Measurements from ENCODE around the gene DPF1. TPM values are rescaled to one million over a fixed set of nuclear protein-coding genes. Genes with fewer than 3 reads are reported as not detected.

The DPF1 gene
- polyA plus RNA-seq, 1 donor (not counting 4 experiments of a cell fraction or from before 2014, with no cell fraction given), result 1.5 TPM

DNA sequence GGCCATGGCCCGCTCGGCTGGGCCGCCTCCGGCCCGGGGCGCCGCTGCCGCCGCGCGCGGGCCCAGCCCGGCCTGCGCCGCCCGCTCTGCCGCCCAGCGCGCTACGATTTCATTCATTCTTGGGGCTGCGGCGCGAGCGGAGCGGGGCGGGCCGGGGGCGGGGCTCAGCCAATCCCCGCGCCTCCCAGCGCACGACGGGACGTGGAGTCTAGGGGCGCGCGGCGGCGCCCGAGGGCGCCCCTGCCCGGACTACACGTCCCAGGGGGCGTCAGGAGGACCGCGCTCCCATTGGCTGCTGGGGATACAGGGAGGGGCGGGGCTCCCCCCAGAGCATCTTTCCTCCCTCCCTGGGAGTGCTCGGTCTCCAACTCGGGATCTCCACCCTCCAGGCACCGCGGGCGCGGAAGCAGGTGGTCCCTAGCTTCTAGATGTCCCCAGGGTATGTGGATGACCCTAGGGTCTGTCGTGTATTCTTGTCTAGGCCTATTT lies 5.6 kb upstream of the DPF1 start:
- no peak overlapping the region for H3K4me2 ChIP-seq (ENCODE audit: control insufficient read depth, extremely low read depth, insufficient read depth, low read depth, low read length)
- H3K4me3 ChIP-seq (ENCODE audit: control insufficient read depth in 2 of 3, extremely low read depth in 1 of 3, insufficient read depth in 2 of 3, low read depth in 1 of 3, low read length in 3 of 3), result peak overlapping the region in 1 of 3 experiments; percentile 27
- peaks cover 4% of the 10 kb centered on the region for H3K27me3 ChIP-seq (ENCODE audit: control insufficient read depth, extremely low read depth, insufficient read depth, low read length)
- H3K9me1 ChIP-seq (ENCODE audit: control insufficient read depth, extremely low read depth, insufficient read depth, low read length), result no peaks in the 10 kb centered on the region
- no peaks in the 10 kb centered on the region for H3K36me3 ChIP-seq (ENCODE audit: control insufficient read depth in 2 of 2, extremely low read depth in 1 of 2, insufficient read depth in 2 of 2, low read length in 2 of 2)
- no peaks in the 10 kb centered on the region for H3K9me3 ChIP-seq (ENCODE audit: control insufficient read depth, low read depth, low read length)
- TF ChIP-seq, protein P1, sequence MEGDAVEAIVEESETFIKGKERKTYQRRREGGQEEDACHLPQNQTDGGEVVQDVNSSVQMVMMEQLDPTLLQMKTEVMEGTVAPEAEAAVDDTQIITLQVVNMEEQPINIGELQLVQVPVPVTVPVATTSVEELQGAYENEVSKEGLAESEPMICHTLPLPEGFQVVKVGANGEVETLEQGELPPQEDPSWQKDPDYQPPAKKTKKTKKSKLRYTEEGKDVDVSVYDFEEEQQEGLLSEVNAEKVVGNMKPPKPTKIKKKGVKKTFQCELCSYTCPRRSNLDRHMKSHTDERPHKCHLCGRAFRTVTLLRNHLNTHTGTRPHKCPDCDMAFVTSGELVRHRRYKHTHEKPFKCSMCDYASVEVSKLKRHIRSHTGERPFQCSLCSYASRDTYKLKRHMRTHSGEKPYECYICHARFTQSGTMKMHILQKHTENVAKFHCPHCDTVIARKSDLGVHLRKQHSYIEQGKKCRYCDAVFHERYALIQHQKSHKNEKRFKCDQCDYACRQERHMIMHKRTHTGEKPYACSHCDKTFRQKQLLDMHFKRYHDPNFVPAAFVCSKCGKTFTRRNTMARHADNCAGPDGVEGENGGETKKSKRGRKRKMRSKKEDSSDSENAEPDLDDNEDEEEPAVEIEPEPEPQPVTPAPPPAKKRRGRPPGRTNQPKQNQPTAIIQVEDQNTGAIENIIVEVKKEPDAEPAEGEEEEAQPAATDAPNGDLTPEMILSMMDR (optimal IDR thresholded peaks at IDR 0.05 in 1 of 3, IDR thresholded peaks at IDR 0.05 in 1 of 3, conservative IDR thresholded peaks at IDR 0.05 in 1 of 3; ENCODE audit: extremely low read depth in 1 of 3, insufficient read depth in 2 of 3, low read length in 3 of 3), result no peak
- no peaks in the 10 kb centered on the region for H4K20me1 ChIP-seq (ENCODE audit: control insufficient read depth, extremely low read depth, insufficient read depth, low read length)
- H3K79me2 ChIP-seq (ENCODE audit: control insufficient read depth, insufficient read depth, low read length), result no peaks in the 10 kb centered on the region
- peak; percentile 45 for DNase-seq (ENCODE audit: low read depth, low spot score)
- H3K27ac ChIP-seq (ENCODE audit: control insufficient read depth, insufficient read depth, low read length), result no peak overlapping the region
- FAIRE-seq, result no peak
- H2AFZ ChIP-seq (ENCODE audit: control insufficient read depth, low read length), result no peak overlapping the region
- dilution Hi-C loops (cut with MboI; ENCODE audit: extremely low pct_ligation_motif_present, low sequenced_read_pairs), result no loop called here
- H3K9ac ChIP-seq (ENCODE audit: control insufficient read depth, extremely low read depth, insufficient read depth, low read length), result no peak overlapping the region
- peaks cover 9% of the 10 kb centered on the region for H3K4me1 ChIP-seq (ENCODE audit: control insufficient read depth, extremely low read depth, insufficient read depth, low read length)

DNA sequence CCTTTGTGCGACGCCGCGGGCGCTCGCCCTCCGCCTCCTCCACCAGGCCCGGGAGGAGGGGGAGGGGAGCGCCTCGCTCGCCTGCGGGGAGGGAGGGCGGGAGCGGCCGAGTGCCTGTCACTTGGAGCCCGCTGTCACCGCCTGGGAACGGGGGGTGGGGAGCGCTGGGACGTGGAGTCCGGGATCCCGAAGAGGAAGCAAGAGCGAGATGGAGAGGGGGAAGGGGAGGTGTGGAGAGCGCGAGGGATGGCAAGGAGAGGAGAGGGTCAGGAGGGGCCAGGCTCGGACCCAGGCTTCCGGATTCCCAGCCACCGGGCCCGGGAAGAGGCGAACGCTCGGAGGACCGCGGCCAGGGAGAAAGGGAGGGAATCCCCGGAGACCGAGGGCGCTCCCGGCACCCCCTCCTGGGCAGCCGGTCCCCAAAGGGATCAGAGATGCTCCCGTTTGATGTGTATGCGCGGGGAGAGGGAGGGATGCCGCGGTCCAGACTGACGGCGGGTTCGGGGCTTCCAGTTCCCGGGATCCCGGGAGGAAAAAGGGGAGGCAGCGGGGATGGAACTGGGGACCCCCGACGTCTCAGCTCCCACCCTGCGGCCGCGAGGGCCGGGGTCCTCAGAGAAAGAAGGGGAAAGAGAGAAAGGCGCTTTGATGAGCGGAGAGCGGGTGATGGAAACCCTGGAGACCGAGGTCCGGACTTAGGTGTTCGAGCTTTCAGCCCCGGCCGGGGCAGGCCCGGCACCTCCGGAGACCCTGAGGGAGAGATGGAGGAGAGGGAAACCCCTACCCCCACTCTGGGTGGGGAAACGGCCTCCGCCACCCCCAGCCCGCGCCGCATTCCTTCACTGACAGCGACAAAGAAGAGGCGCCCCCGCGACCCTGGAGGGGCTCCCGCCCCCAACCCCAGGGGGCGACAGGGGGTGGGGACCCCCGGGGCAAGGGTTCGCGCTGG lies 4.7 kb upstream of the DPF1 start:
- dilution Hi-C loops (cut with MboI; ENCODE audit: extremely low pct_ligation_motif_present, low sequenced_read_pairs), result no loop called here
- H3K27ac ChIP-seq (ENCODE audit: control insufficient read depth, insufficient read depth, low read length), result no peak overlapping the region

More for the DNA sequence above, 4.7 kb upstream of the DPF1 start:
- no peak for FAIRE-seq
- Histone ChIP-seq H3K9me1 (ENCODE audit: control insufficient read depth, extremely low read depth, insufficient read depth, low read length) (no peaks in the 10 kb centered on the region), H2AFZ (ENCODE audit: control insufficient read depth, low read length) (peak overlapping the region; percentile 3), H3K27me3 (ENCODE audit: control insufficient read depth, extremely low read depth, insufficient read depth, low read length) (peaks cover 4% of the 10 kb centered on the region), H3K4me1 (ENCODE audit: control insufficient read depth, extremely low read depth, insufficient read depth, low read length) (peaks cover 12% of the 10 kb centered on the region), H3K9ac (ENCODE audit: control insufficient read depth, extremely low read depth, insufficient read depth, low read length) (peak overlapping the region; percentile 47), H4K20me1 (ENCODE audit: control insufficient read depth, extremely low read depth, insufficient read depth, low read length) (no peaks in the 10 kb centered on the region), H3K79me2 (ENCODE audit: control insufficient read depth, insufficient read depth, low read length) (no peaks in the 10 kb centered on the region), H3K4me2 (ENCODE audit: control insufficient read depth, extremely low read depth, insufficient read depth, low read depth, low read length) (peak overlapping the region; percentile 78), H3K36me3 (ENCODE audit: control insufficient read depth in 2 of 2, extremely low read depth in 1 of 2, insufficient read depth in 2 of 2, low read length in 2 of 2) (no peaks in the 10 kb centered on the region), H3K4me3 (ENCODE audit: control insufficient read depth in 2 of 3, extremely low read depth in 1 of 3, insufficient read depth in 2 of 3, low read depth in 1 of 3, low read length in 3 of 3) (peak overlapping the region; percentile 27 to 51 (median 44)), H3K9me3 (ENCODE audit: control insufficient read depth, low read depth, low read length) (no peaks in the 10 kb centered on the region)
- DNase-seq (ENCODE audit: low read depth, low spot score), result no peak
- peak; percentile 38 for TF ChIP-seq EZH2 (IDR thresholded peaks at IDR 0.05; ENCODE audit: low read length)
- TF ChIP-seq, protein P1 (optimal IDR thresholded peaks at IDR 0.05 in 1 of 3, IDR thresholded peaks at IDR 0.05 in 1 of 3, conservative IDR thresholded peaks at IDR 0.05 in 1 of 3; ENCODE audit: extremely low read depth in 1 of 3, insufficient read depth in 2 of 3, low read length in 3 of 3), result no peak
